RCC 7860 (cell line): ENCODE results near the gene PTGR3.
A peak's percentile ranks its signal among the peaks of the same experiment; 100 is the strongest.
"Not testable (repeated sequence)": the region's sequence is repeated elsewhere in the genome, so short reads cannot be mapped to it uniquely, and the experiment has no call there.

Source experiments
- DNase-seq: peaks from one replicate; pipeline ENCODE4 v3.0.0-alpha.2; 2015; ENCODE audit warnings: low spot score
- FAIRE-seq: peaks from 2 replicates; lab custom pipeline; 2012; peaks lifted over from hg19 to GRCh38; lab: Jason Lieb, UNC

The PTGR3 gene

DNA sequence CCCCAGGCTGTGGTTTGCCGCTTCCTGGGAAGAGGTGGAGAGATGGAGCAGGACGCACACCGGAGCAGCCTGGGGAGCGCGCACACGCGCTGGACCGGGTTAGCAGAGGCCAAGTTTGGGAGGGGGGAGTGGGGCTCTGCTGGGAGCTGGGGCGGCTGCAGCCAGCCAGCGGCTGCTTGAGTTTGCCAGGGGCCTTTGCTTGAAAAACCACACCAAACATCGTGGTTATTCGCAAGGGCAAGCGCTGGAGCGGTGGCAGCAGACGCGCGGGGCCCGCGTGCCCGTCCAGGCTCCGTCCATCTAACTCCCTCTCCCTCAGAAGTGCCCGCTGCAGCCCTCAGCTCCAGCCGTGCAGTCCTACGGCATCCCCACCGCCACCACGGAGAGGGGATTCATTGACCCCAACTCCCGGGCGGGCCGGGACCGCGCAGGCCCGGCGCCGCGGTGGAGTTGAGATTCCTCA, 4.6 kb downstream of the PTGR3 start:
- DNase-seq (no peak), FAIRE-seq (no peak)

- no peak for FAIRE-seq
- DNase-seq = no peak
Observed at GRCh38 chr18:75203416-75204268, 5.3 kb downstream of the PTGR3 start.

GRCh38 chr18:75202696-75203365, 6.1 kb downstream of the PTGR3 start:
- DNase-seq = no peak
- no peak for FAIRE-seq

DNA sequence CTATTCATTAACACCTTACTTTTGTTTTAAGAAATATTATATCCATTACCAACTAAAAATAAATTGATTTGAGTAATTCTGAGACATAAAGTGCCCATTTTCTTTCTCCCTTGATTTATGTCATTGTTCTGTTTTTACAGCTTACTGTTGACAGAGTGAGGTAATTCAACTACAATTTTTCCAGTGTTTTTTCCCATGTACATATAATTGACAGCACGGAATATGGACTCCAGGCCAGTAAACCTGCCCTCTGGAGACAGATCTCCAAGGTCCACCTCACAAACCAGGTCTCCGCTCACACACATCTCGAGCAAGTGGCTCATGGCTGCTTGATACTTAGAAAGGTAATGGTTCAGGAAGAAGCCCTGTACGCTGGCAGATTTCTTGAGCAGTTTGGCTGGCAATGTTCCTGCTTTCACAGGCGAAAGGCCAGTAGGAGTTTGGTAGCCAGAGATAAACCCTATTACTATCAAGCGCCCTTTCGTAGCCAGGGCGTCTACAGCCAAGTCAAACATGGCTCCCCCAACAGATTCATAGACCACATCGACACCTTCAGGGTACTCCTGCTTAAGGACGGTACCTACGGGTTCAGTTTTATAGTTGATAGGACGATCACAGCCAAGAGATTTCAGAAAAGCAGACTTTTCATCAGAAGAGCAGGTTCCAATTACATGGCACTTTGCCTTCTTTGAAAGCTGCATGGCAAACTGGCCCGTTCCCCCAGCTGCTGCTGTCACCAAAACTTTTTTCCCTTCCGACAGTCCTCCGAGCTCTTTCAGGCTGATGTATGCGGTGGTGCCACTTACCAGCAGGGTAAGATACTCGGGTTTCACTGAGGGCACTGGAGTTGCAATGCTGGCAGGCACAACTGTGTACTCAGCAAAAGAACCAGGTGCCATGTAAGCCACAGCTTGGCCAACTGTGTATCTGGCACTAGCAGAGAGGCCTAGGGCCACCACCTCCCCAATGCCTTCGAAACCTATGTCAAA, 7.4 kb downstream of the PTGR3 start:
- no peak for FAIRE-seq
- no peak for DNase-seq

DNA sequence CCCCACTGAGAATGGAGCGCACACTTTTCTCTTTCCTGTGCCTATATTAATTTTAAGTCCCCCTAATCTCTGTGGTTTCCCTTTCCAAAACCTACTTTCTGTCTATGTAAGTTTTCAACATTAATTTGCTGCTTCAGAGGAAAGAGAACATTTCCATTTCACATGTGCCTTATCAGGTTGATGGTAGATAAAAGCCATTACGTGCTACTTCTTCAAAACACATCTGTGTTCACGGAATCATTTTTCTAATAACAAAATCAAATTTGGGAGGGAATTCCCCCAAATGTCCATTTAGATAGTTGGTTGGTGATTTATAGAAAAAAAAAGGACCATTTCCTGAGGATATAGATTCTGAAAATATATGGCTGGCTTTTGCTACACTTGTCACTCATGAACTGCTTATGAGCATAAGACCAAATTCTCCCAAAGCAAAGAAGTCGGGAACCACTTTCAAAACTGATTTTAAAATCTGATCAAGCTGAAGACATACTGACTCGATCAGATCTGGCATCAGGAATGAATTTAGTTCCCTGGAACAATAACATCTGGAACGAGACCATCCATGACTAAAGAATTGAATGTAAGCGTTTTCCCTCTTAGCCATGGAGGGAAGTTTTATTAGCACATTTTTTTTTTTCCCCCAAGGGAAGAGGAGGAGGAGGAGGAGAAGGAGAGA, 8.2 kb downstream of the PTGR3 start:
- FAIRE-seq (no peak), DNase-seq (no peak)

GRCh38 chr18:75200071-75200470, 8.9 kb downstream of the PTGR3 start:
- DNase-seq (no peak), FAIRE-seq (no peak)

GRCh38 chr18:75199327-75199726, 9.6 kb downstream of the PTGR3 start:
- DNase-seq = no peak
- FAIRE-seq = no peak

- no peak for DNase-seq
- no peak for FAIRE-seq
Observed at GRCh38 chr18:75198036-75198435, 10.9 kb downstream of the PTGR3 start.

DNA sequence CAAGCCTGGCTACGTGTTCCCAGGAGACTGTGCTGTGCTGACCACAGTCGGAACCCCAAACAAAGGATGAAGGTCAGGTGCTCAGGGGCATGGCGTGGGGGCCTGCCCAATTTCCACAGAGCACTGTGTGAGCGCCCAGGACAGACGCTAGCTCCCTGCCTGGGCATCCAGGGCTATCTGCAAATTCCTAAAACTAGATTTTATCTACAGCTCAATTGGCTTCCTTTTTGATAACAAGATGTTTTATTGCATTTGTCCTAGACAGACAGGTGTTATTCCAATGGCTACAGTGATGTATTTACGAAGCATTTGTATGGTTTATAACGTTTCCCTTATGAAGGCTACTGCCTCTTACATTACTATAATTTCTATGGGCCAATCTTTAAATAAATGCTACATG, 16.0 kb downstream of the PTGR3 start:
- FAIRE-seq = no peak
- no peak for DNase-seq

DNA sequence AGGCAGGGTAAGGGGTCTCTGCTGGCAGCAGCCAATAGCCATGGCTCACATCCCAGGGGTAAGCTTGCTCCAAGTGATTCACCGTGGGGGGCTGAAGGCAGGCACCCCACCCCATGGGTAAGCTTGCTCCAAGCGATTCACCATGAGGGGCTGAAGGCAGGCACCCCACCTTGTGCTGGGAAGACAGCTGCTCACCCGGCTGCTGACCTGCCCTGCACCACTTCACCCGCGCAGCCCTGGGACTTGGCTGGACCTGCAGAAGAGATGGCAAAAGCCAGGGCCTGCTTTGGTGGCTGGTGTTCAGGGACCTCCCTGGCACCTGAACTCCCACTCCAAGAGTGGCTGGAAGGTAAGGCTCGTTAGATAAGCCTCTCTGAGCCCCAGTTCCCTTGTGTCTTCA, 19.2 kb downstream of the PTGR3 start:
- FAIRE-seq (no peak), DNase-seq (no peak)

GRCh38 chr18:75187702-75188101, 21.2 kb downstream of the PTGR3 start:
- not testable (repeated sequence) for DNase-seq, FAIRE-seq

DNA sequence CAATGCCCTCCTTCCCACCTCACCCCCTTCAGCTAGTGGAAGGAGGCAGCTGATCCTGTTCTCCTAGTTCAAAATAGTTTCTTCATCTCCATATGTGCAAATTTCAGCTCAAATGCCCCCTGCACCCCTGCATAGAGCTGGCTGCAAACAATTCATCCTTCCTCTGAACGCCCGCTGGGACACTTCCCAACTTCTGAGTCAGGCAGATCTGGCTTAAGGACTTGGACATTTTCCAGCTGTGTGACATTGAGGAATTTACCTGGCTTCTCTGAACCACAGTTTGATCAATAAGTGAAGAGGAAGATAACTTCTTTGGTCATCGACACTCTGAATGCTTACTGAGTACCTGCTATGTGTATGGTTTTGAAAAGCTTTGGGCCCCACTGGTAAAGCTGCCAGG, 23.5 kb downstream of the PTGR3 start:
- DNase-seq (no peak), FAIRE-seq (no peak)

- FAIRE-seq = no peak
- DNase-seq = peak; percentile 8
Observed at GRCh38 chr18:75183973-75184493, 24.9 kb downstream of the PTGR3 start.

DNA sequence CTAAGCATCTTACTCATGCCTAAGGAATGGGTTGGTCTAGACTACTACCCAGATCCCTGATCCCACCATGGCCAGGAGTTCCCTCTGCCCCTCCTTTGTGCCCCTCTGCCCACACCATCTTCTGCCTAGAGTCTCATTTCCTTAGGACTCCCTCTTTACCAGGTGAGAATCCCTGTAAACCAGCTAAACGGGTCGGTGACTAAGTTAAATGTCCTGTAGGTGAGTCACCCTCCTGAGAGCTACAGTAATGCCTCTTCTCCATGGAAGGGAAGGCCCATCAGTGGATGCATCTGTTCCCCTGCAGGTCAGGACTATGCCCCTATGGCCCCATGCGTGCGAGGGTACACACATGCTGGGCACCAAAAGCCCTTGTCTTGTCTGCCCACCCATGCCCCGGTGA, 25.4 kb downstream of the PTGR3 start:
- DNase-seq = peak; percentile 46

GRCh38 chr18:75179819-75180600, 28.9 kb downstream of the PTGR3 start:
- DNase-seq (no peak), FAIRE-seq (no peak)

More for the DNA sequence above, 25.4 kb downstream of the PTGR3 start:
- FAIRE-seq = peak; percentile 27

DNA sequence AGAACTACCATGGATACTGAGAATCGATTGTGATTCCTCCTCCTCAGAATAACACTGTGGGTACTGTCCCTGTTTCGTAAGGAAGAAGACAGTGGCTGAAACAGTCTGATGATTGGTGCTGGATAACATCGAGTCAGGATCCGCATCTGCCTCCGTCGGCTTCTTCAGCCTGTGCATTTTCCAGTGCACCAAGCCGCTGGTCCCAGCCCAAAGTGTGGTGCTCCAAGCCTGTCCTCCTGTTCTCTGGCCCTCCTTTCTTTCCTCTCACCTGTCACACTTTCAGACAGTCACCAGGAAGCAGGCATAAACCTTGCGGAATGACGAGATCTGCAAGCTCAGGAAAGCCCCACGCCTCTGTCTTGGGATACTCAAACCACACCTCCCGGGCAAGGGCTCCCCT, 30.6 kb downstream of the PTGR3 start:
- DNase-seq = no peak
- FAIRE-seq = no peak

DNA sequence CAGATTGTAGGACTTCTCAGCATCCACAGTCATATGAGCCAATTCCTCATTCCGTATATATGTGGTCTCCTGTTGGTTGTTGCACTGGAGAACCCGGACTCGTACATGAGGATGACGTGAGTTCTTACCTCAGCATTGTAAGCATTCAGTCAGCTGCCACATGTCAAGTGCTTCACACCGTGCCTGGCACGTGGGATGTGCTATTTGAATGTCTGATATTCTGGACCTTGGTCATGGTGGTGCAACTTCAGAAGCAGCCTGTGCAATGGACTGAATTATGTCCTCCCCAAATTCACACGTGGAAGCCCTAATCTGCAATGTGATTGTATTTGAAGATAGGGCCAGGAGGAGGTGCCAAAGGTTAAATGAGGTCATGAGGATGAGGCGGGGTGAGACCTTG, 32.1 kb downstream of the PTGR3 start:
- FAIRE-seq (no peak), DNase-seq (no peak)

- DNase-seq = no peak
- no peak for FAIRE-seq
Observed at GRCh38 chr18:75173738-75174137, 35.2 kb downstream of the PTGR3 start.

GRCh38 chr18:75173125-75173432, 35.9 kb downstream of the PTGR3 start:
- DNase-seq (no peak), FAIRE-seq (no peak)
